GM12875 (cell line): ENCODE measurements around the gene TNNT3.

Experiments used
- H3K4me3 ChIP-seq: one replicate; pipeline ENCODE4 v1.5.1; 2011; ENCODE audit warnings: low read depth, low read length, control low read depth
- CTCF ChIP-seq: IDR thresholded peaks from 2 replicates; pipeline ENCODE4 v1.5.1; 2011; ENCODE audit warnings: low read depth, mild to moderate bottlenecking, control low read depth, inconsistent platforms, low read length, moderate library complexity, borderline replicate concordance; ENCODE audit not compliant: insufficient read depth

The TNNT3 gene

DNA sequence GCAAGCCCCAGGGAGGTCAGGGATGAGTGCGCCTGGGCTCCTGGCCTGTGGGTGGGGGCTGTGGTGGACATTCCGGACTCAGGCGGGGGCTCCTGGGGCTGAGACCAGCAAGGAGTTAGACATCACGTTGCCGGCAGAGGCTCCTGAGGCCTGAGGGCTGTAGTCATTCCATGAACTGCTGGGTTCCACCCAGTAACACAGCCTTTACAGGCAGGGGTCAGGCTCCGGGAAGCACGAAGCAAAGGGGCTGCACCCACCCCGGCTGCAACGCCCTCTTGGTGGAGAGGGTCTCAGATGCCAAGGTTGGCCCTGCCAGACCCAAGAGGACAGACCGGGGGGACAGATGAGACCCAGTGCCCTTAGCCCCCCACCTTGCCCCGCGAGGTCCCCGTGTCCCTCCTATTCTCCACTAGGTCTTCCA is 9.0 kb downstream of the TNNT3 start:
- no peak for TF ChIP-seq CTCF
- no peak overlapping the region for H3K4me3 ChIP-seq

- H3K4me3 ChIP-seq: no peak overlapping the region
- TF ChIP-seq CTCF: no peak
These were observed 9.5 kb downstream of the TNNT3 start for GRCh38 chr11:1928891-1929541.

- H3K4me3 ChIP-seq: no peak overlapping the region
- TF ChIP-seq CTCF: no peak
These were observed 10.3 kb downstream of the TNNT3 start for GRCh38 chr11:1929621-1930461.

DNA sequence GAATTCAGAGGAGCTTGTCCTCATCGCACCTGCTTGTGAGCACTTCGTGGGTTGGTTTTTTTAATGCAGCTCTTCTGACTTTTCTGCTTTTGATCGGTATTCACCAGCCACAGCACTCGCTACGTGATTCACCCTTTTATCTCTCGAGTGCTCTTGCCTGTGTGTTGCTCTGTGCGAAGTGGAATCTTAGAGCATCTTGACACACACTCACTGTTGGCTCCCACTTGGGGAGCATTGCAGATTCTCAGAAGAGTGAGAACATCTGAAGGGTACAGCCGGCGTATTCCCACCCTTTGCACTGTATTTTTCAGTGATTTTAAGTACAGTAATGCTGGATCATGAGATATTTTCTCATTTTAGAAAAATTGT is 10.9 kb downstream of the TNNT3 start:
- H3K4me3 ChIP-seq: no peak overlapping the region
- no peak for TF ChIP-seq CTCF

- no peak for TF ChIP-seq CTCF
- H3K4me3 ChIP-seq: no peak overlapping the region
These were observed 12.0 kb downstream of the TNNT3 start for GRCh38 chr11:1931341-1932104.

DNA sequence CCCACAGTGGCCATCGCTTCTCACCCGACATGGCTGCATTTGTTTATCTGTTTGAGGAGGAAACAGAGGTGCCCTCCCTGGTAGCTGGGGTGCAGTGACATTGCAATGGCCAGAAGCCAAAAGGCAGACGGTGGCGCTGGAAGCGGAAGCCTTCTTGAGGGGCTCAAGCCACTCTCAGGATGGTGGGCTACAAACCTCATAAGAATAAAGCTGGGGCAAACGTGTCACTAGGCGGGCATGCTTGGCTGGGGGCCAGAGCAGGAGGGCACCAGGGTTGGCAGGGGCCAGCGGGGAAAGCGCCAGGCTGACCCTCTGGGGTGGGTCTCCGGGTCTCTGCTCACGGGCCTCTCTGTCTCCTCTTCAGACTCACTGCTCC is 12.6 kb downstream of the TNNT3 start:
- H3K4me3 ChIP-seq: no peak overlapping the region
- TF ChIP-seq CTCF: no peak
